Progenitor cell of endocrine pancreas (in vitro differentiated cells): Measurements from ENCODE around the gene BUB1. TPM values are rescaled to one million over a fixed set of nuclear protein-coding genes. Genes with fewer than 3 reads are reported as not detected.
"Not testable (repeated sequence)": the region's sequence is repeated elsewhere in the genome, so short reads cannot be mapped to it uniquely, and the experiment has no call there.

Experiments
- DNase-seq: peaks from one replicate; pipeline ENCODE4 v3.0.0; 2021; ENCODE audit warnings: low spot score; ENCODE audit not compliant: unreplicated experiment
- H3K27ac Mint-ChIP-seq: 2 replicates; pipeline ENCODE4 v1.8.0; 2021; ENCODE audit warnings: mild to moderate bottlenecking, moderate library complexity, mixed read lengths
- H3K27me3 Mint-ChIP-seq: 2 replicates; pipeline ENCODE4 v1.8.0; 2021; ENCODE audit warnings: mixed read lengths
- H3K36me3 Mint-ChIP-seq: 2 replicates; pipeline ENCODE4 v1.8.0; 2022; ENCODE audit warnings: mixed read lengths; ENCODE audit not compliant: insufficient read depth
- H3K4me1 Mint-ChIP-seq: 2 replicates; pipeline ENCODE4 v1.8.0; 2021; ENCODE audit warnings: low read depth, mixed read lengths
- H3K4me3 Mint-ChIP-seq: 2 replicates; pipeline ENCODE4 v1.8.0; 2021; ENCODE audit warnings: low read depth, mild to moderate bottlenecking, moderate library complexity, mixed read lengths
- H3K9me3 Mint-ChIP-seq: 2 replicates; pipeline ENCODE4 v1.8.0; 2021; ENCODE audit warnings: low read depth, mixed read lengths
- total RNA-seq: library from RNA; stranded (reverse); gene quantifications from 2 replicates; pipeline ENCODE4 v1.2.1, GENCODE V29; 2021

The BUB1 gene
- total RNA-seq, 1 donor from 2014 or later, result 25.4 TPM

- H3K27ac Mint-ChIP-seq, H3K27me3 Mint-ChIP-seq, H3K4me3 Mint-ChIP-seq, DNase-seq, H3K4me1 Mint-ChIP-seq, H3K36me3 Mint-ChIP-seq, H3K9me3 Mint-ChIP-seq: not testable (repeated sequence)
Observed at GRCh38 chr2:110613927-110614326, 63.9 kb downstream of the BUB1 start.

- DNase-seq, result peak; percentile 11
- H3K9me3 Mint-ChIP-seq, H3K27me3 Mint-ChIP-seq, H3K27ac Mint-ChIP-seq, H3K36me3 Mint-ChIP-seq, H3K4me1 Mint-ChIP-seq: not testable (repeated sequence)
- peak overlapping the region; percentile 49 for H3K4me3 Mint-ChIP-seq
Observed at GRCh38 chr2:110610613-110611250, 67.1 kb downstream of the BUB1 start.

- H3K4me3 Mint-ChIP-seq, H3K27ac Mint-ChIP-seq, H3K4me1 Mint-ChIP-seq, H3K27me3 Mint-ChIP-seq, DNase-seq, H3K36me3 Mint-ChIP-seq, H3K9me3 Mint-ChIP-seq: not testable (repeated sequence)
Observed at GRCh38 chr2:110609843-110610612, 67.8 kb downstream of the BUB1 start.

- not testable (repeated sequence) for H3K9me3 Mint-ChIP-seq, H3K4me1 Mint-ChIP-seq, DNase-seq, H3K4me3 Mint-ChIP-seq, H3K27me3 Mint-ChIP-seq, H3K36me3 Mint-ChIP-seq, H3K27ac Mint-ChIP-seq
Observed at GRCh38 chr2:110608788-110609502, 68.9 kb downstream of the BUB1 start.

GRCh38 chr2:110605057-110605456, 72.8 kb downstream of the BUB1 start:
- not testable (repeated sequence) for H3K4me1 Mint-ChIP-seq, H3K9me3 Mint-ChIP-seq, DNase-seq, H3K4me3 Mint-ChIP-seq, H3K27ac Mint-ChIP-seq, H3K36me3 Mint-ChIP-seq, H3K27me3 Mint-ChIP-seq

GRCh38 chr2:110603917-110604591, 73.8 kb downstream of the BUB1 start:
- not testable (repeated sequence) for H3K4me3 Mint-ChIP-seq, DNase-seq, H3K27ac Mint-ChIP-seq, H3K4me1 Mint-ChIP-seq, H3K36me3 Mint-ChIP-seq, H3K9me3 Mint-ChIP-seq, H3K27me3 Mint-ChIP-seq

GRCh38 chr2:110602139-110602538, 75.7 kb downstream of the BUB1 start:
- H3K27me3 Mint-ChIP-seq, H3K27ac Mint-ChIP-seq, H3K4me1 Mint-ChIP-seq, H3K9me3 Mint-ChIP-seq, H3K36me3 Mint-ChIP-seq, H3K4me3 Mint-ChIP-seq, DNase-seq: not testable (repeated sequence)

- not testable (repeated sequence) for H3K27me3 Mint-ChIP-seq, DNase-seq, H3K4me3 Mint-ChIP-seq, H3K36me3 Mint-ChIP-seq, H3K9me3 Mint-ChIP-seq, H3K4me1 Mint-ChIP-seq, H3K27ac Mint-ChIP-seq
Observed at GRCh38 chr2:110591973-110592372, 85.9 kb downstream of the BUB1 start.

GRCh38 chr2:110589677-110590330, 88.1 kb downstream of the BUB1 start:
- not testable (repeated sequence) for H3K4me3 Mint-ChIP-seq, H3K4me1 Mint-ChIP-seq, H3K9me3 Mint-ChIP-seq, H3K27ac Mint-ChIP-seq, H3K36me3 Mint-ChIP-seq, H3K27me3 Mint-ChIP-seq, DNase-seq

GRCh38 chr2:110588520-110588919, 89.3 kb downstream of the BUB1 start:
- H3K4me3 Mint-ChIP-seq, H3K27me3 Mint-ChIP-seq, H3K9me3 Mint-ChIP-seq, H3K27ac Mint-ChIP-seq, H3K36me3 Mint-ChIP-seq, H3K4me1 Mint-ChIP-seq, DNase-seq: not testable (repeated sequence)
